DMS 273 (cell line): Measurements from ENCODE around the gene GIGYF1.
A peak's percentile ranks its signal among the peaks of the same experiment; 100 is the strongest.
"Not testable (repeated sequence)": the region's sequence is repeated elsewhere in the genome, so short reads cannot be mapped to it uniquely, and the experiment has no call there.

Experiments
- DNase-seq: peaks from one replicate; lab custom pipeline; 2025; ENCODE audit not compliant: unreplicated experiment; lab: John Stamatoyannopoulos, UW

The GIGYF1 gene, protein sequence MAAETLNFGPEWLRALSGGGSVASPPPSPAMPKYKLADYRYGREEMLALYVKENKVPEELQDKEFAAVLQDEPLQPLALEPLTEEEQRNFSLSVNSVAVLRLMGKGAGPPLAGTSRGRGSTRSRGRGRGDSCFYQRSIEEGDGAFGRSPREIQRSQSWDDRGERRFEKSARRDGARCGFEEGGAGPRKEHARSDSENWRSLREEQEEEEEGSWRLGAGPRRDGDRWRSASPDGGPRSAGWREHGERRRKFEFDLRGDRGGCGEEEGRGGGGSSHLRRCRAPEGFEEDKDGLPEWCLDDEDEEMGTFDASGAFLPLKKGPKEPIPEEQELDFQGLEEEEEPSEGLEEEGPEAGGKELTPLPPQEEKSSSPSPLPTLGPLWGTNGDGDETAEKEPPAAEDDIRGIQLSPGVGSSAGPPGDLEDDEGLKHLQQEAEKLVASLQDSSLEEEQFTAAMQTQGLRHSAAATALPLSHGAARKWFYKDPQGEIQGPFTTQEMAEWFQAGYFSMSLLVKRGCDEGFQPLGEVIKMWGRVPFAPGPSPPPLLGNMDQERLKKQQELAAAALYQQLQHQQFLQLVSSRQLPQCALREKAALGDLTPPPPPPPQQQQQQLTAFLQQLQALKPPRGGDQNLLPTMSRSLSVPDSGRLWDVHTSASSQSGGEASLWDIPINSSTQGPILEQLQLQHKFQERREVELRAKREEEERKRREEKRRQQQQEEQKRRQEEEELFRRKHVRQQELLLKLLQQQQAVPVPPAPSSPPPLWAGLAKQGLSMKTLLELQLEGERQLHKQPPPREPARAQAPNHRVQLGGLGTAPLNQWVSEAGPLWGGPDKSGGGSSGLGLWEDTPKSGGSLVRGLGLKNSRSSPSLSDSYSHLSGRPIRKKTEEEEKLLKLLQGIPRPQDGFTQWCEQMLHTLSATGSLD (N-terminal part only)

DNA sequence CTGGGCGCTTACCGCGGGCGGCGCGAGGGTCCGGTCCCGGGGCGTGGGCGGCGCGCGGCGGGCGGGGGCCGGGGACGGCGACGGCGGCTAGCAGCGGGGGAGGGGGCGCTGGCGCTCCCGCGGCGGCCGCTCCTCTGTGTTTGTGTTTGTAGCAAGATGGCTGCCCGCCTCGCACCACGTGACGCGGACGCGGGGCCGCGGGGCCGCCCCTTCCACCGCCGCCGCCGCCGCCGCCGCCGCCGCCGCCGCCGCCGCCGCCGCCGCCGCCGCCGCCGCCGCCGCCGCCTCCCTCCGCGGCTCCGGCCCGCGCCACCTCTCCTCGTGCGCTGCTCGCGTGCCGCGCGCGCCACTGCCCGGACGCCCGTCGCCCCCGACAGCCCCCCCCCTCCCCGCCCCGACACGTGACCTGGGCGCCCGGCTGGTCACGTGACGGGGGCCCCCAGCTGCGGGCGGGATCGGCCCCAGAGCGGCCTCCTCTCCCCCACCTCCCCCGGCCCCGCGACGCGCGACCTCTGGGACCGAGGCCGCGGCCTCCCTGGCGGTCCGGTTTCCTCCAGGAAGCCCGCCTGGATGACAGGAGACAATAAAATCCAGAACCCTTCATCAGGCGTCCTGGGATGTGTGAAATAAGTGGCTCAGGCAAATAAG, at the start of gene GIGYF1:
GIGYF1 (minus strand) TSS at position 153 of the 648 bp plus-strand sequence. CDS start 6,012 bp downstream, outside the sequence.
- DNase-seq, result peak; percentile 94

DNA sequence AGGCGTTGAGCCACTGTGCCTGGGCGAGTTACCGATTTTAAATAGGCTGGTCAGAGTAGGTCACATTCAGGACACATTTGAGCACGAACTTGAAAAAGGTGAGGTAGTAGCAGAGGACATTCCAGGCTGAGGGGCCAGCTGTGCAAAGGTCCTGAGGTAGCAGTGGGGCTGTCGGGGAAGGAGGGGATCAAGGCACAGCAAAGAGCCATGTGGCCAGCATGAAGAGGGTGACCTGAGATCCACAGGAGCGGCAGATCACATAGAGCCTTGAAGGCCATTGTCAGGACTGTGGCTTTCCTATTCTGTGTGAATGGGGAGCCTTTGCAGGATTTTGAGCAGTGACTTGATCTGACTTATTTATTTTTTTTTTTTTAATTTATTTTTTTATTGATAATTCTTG, 45.9 kb upstream of the GIGYF1 start:
- DNase-seq, result no peak

DNA sequence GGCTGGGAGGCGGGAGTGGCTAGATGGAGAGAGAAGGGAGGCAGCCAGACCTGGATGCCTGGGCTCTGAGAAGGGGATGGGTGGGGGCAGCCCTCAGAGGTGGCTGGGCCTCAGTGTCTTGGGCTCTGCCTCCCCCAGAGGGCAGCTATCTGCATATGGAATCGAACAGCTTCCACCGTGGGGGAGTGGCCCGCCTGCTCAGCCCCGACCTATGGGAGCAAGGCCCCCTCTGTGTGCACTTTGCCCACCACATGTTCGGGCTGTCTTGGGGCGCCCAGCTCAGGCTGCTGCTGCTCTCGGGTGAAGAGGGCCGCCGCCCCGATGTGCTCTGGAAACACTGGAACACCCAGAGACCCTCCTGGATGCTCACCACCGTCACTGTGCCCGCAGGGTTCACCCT, 42.6 kb upstream of the GIGYF1 start:
- DNase-seq, result no peak

DNA sequence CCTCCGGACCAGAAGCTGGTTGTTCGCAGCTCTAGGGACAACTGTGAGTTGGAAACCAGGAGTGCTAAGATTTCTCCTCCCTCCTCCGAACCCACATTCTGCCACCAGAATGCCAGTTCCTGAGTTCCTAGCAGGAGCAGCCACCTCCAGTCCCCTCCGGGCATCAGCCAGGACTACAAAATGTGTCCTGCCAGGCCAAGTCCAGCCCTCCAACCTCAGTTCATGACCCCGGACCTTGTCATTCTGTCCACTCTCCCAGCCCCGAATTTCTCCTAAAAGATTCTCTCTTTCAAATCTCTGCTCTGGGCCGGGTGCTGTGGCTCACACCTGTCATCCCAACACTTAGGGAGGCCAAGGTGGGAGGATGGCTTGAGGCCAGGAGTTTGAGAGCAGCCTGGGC, 41.7 kb upstream of the GIGYF1 start:
- no peak for DNase-seq

DNA sequence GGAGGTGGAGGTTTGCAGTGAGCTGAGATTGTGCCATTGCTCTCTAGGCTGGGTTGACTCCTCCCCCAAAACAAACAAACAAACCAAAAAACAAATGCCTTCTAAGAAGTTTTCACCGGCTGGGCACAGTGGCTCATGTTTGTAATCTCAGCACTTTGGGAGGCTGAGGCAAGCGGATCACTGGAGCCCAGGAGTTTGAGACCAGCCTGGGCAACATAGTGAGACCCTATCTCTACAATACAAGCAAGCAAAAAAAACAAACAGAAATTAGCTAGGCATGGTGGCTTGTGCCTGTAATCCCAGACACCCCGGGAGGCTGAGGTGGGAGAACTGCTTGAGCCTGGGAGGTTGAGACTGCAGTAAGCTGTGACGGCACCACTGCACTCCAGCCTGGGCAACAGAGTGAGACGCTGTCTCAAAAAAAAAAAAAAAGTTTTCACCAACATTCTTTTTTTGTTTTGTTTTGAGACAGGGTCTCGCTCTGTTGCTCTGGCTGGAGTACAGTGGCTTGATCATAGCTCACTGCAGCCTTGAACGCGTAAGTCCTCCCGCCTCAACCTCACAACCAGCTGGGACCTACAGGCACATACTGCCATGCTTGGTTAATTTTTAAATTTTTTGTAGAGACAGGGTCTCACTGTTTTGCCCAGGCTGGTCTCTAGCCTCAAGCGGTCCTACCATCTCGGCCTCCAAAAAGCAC, 38.0 kb upstream of the GIGYF1 start:
- DNase-seq, result no peak

DNA sequence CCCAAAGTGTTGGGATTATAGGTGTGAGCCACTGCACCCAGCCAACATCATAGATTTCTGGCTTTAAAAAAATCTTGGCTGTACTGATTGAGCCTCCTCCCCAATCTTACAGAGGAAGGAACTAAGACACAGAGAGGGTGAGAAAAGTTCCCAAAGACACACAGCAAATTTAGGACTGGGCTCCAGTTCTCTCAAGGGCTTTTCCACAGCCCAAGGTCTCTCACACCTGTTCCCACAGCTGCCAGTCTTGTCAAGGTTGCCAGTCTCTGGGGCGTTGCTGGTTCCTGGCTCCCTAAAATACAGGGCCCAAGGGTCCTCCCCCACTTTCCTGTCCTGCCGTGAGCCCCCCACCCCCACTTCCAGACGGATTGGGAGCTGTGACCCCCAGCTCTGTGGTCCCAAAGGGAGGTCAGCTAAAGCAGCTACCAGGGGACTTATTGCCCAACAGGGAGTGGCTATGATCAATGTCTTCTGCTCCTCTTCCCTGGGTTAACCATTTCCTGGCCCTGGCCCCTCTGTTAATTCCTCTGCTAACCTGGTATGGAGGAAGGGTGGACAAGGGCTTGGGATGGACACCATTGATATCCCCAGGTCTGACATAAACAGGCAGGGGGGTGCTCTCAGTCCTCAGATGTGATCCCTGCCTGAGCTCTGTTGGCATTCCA, 36.2 kb upstream of the GIGYF1 start:
- no peak for DNase-seq

DNA sequence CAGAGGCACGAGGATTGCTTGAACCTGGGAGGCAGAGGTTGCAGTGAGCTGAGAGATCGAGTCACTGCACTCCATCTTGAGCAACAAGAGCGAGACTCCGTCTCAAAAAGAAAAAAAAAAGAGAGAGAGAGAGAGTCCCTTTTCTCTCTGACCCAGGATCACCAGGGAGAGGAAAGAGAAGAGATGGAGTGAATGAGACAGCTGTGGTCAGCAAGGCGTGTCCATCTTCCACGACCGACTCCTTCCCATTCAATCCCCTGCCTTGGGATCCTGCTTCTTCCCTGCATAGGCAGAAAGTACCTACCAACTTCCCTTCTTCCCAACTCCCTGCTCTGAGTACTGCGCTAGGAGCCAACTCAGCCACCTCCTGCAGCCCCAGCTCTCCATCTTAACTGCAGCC, 34.1 kb upstream of the GIGYF1 start:
- DNase-seq, result no peak

DNA sequence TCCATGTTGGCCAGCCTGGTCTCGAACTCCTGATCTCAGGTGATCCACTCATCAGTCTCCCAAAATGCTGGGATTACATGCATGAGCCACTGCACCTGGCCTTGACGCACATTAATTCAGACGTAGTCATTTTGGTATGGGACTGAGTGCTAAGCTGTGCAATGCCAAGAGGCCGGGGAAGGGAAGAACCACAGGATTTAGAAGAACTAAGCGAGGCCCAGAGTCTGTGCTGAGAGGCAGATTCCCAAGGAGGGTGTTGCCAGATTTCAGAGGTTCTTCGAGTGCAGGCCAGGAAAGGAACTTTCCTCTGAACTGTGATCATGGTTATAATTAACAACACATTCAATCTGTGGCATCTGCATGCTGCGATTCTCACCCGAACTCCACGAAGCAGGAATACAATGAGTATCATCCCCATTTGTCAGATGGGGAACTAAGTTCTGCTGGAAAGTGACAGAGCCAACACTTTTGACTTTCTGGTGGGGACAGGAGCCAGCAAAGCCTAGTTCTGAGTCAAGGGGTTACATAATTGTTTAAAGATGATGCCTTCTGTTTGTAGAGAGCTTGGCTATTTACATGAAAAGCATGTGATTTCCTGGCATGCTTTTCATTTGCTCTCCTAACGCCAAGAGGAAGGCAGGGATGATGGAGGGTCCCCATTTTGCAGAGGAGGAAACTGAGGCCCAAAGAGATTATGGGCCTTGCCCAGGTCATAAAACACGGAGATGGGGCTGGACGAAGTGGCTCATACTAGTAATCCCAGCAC, 33.1 kb upstream of the GIGYF1 start:
- DNase-seq, result no peak

DNA sequence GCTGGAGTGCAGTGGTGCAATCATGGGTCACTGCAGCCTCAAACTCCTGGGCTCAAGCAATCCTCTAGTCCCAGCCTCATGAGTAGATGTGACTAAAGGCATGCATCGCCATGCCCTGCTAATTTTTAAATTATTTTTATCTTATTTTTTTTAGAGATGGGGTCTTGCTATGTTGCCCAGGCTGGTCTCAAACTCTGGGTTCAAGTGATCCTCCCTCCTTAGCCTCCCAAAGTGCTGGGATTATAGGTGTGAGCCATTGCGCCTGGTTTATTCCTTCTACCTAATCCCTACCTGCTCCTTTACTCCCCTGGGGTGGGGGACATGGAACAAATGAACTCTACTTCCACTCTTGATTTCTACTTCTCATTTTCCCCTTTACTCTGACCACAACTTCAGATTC, 30.3 kb upstream of the GIGYF1 start:
- DNase-seq, result not testable (repeated sequence)

DNA sequence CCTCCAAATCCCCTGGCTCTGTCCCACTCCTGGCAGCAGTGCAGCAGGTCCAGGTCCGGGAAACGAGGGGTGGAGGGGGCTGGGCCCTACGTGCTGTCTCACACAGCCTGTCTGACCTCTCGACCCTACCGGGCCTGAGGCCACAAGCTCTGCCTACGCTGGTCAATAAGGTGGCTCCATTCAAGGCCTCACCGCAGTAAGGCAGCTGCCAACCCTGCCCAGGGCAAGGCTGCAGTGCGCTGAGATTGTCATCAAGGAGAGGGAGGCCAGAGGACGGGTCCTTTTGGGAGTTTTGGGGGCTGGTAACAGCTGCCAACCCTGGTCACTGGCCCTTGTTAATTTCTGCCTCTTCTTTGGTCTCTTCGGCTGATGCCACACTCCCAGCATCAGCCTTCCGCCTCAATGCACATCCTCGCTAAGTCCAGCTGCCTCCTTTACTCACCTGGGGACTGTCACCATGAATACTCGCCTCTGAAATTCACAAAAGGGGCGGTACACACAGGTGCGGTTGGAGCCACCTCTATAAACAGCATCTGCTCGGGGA, 29.8 kb upstream of the GIGYF1 start:
- DNase-seq, result no peak

DNA sequence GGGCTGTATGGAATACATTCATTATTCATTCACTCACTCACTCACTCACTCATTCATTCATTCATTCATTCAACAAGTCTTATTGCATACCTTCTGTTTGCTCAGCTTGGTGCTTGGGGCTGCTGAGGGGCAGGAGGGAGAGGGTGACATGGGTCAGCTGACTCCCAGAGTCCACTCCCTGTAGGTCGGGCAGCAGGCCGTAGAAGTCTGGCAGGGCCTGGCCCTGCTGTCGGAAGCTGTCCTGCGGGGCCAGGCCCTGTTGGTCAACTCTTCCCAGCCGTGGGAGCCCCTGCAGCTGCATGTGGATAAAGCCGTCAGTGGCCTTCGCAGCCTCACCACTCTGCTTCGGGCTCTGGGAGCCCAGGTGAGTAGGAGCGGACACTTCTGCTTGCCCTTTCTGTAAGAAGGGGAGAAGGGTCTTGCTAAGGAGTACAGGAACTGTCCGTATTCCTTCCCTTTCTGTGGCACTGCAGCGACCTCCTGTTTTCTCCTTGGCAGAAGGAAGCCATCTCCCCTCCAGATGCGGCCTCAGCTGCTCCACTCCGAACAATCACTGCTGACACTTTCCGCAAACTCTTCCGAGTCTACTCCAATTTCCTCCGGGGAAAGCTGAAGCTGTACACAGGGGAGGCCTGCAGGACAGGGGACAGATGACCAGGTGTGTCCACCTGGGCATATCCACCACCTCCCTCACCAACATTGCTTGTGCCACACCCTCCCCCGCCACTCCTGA, 28.6 kb upstream of the GIGYF1 start:
- no peak for DNase-seq

DNA sequence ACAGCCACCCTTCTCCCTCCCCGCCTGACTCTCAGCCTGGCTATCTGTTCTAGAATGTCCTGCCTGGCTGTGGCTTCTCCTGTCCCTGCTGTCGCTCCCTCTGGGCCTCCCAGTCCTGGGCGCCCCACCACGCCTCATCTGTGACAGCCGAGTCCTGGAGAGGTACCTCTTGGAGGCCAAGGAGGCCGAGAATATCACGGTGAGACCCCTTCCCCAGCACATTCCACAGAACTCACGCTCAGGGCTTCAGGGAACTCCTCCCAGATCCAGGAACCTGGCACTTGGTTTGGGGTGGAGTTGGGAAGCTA, 27.4 kb upstream of the GIGYF1 start:
- DNase-seq, result no peak

DNA sequence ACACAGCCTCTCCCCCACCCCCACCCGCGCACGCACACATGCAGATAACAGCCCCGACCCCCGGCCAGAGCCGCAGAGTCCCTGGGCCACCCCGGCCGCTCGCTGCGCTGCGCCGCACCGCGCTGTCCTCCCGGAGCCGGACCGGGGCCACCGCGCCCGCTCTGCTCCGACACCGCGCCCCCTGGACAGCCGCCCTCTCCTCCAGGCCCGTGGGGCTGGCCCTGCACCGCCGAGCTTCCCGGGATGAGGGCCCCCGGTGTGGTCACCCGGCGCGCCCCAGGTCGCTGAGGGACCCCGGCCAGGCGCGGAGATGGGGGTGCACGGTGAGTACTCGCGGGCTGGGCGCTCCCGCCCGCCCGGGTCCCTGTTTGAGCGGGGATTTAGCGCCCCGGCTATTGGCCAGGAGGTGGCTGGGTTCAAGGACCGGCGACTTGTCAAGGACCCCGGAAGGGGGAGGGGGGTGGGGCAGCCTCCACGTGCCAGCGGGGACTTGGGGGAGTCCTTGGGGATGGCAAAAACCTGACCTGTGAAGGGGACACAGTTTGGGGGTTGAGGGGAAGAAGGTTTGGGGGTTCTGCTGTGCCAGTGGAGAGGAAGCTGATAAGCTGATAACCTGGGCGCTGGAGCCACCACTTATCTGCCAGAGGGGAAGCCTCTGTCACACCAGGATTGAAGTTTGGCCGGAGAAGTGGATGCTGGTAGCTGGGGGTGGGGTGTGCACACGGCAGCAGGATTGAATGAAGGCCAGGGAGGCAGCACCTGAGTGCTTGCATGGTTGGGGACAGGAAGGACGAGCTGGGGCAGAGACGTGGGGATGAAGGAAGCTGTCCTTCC, 26.8 kb upstream of the GIGYF1 start:
- no peak for DNase-seq

DNA sequence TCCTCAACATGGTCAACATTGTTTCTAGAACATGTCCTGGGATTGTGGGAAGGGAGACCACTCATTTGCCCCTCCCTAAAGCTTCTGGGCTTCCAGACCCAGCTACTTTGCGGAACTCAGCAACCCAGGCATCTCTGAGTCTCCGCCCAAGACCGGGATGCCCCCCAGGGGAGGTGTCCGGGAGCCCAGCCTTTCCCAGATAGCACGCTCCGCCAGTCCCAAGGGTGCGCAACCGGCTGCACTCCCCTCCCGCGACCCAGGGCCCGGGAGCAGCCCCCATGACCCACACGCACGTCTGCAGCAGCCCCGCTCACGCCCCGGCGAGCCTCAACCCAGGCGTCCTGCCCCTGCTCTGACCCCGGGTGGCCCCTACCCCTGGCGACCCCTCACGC, 26.2 kb upstream of the GIGYF1 start, which contains the start of gene EPO:
EPO (plus strand) TSS at position 190 of the 392 bp plus-strand sequence. CDS start 513 bp downstream, outside the sequence.
- no peak for DNase-seq

DNA sequence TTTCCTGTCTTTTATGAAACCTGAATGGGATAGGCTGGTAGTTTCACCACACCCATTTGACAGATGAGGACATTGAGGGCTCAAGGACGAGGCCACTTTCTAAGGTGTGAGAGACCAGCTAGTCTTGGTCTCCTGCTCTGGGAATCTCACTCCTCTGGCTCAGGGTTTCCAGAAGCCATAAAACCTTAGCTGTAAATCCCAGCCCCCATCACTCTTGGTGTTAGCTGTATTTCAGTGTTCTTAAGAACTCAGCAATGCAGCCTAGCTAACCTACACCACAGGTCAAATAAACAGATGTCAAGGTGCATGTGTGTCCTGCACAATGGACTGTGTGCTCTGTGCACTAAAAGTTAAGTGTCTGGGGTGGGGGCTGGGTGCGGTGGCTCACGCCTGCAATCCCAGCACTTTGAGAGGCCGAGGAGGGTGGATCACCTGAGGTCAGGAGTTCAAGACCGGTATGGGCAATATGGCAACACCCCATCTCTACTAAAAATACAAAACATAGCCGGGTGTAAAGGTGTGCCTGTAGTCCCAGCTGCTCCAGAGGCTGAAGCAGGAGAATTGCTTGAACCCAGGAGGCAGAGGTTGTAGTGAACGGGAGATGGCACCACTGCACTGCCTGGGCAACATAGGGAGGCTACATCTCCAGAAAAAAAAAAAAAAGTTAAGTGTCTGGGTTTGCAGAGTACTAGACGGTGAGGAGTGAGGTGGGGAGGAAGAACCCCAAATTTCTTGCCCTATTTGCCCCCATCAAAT, 25.7 kb upstream of the GIGYF1 start:
- DNase-seq, result peak; percentile 52

DNA sequence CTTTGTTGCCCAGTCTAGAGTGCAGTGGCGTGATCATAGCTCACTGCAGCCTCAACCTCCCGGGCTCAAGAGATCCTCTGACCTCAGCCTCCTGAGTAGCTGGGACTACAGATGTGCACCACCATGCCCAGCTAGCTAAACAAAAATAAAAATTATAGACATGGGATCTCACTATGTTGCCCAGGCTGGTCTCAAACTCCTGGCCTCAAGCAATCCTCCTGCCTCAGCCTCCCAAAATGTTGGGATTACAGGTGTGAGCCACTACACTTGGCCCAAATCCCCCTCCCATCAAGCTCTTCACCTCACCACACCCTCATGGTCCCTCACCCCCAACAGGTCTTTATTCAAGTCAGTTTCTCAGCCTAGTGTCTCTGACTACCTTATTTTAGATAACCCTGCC, 23.0 kb upstream of the GIGYF1 start:
- DNase-seq, result not testable (repeated sequence)

DNA sequence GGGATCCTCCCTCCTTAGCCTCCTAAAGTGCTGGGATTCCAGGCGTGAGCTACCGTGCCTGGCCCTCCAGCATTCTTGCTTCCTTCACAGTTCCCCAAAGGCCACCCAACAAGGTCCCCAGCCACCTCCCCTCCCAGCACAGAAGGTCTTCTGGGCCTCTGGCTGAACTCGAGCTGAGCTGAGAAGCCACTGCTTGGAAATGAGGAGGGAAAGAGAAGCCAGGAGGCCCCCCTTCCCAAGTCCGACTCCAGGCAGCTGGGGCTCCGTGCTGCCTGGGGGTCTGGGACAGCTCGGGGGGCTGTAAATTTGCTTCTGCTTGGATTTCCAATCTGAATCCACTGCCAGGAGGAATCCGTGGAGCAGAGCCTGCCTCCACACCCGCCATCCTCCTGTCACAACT, 20.7 kb upstream of the GIGYF1 start:
- no peak for DNase-seq
